ENCODE results near the gene ADPRHL1. TPM values are rescaled to one million over a fixed set of nuclear protein-coding genes. Genes with fewer than 3 reads are reported as not detected.
"Not testable (repeated sequence)": the region's sequence is repeated elsewhere in the genome, so short reads cannot be mapped to it uniquely, and the experiment has no call there.

ADPRHL1 gene
- total RNA-seq, 2 experiments from 2014 or later: 0.42 to 0.47 TPM

DNA sequence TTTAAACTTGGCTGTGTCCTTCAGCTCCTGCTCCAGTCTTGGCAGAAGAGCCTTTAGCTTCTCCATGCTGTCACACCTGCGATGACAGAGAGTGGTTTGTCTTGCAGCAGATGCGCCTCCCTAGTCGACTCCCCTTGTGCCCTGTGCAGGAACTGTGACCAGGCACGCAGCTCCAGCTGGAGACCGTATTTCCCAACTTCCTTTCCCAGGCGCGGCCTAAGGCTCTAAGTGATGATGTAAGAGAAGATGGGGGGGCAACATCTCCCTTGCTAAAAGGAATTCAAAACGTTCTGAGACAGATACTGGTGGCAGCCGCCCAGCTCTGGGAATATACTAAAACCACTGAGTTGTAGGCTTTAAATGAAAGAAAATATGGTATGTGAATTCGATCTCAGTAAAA lies 20.9 kb upstream of the ADPRHL1 start:
- Histone ChIP-seq H3K27ac (ENCODE audit: low read depth in 1 of 2, low read length in 2 of 2) (no peak overlapping the region), H3K36me3 (ENCODE audit: insufficient read depth, low read length) (peaks cover 23% of the 10 kb centered on the region), H3K27me3 (ENCODE audit: control insufficient read depth in 1 of 2, insufficient read depth in 2 of 2, low read length in 2 of 2) (no peaks in the 10 kb centered on the region), H3K9me3 (ENCODE audit: control insufficient read depth in 1 of 2, insufficient read depth in 1 of 2, low read length in 2 of 2) (no peaks in the 10 kb centered on the region), H3K4me3 (ENCODE audit: low read length) (no peak overlapping the region), H3K4me1 (ENCODE audit: insufficient read depth, low read length) (no peaks in the 10 kb centered on the region)
- TF ChIP-seq, protein P1, sequence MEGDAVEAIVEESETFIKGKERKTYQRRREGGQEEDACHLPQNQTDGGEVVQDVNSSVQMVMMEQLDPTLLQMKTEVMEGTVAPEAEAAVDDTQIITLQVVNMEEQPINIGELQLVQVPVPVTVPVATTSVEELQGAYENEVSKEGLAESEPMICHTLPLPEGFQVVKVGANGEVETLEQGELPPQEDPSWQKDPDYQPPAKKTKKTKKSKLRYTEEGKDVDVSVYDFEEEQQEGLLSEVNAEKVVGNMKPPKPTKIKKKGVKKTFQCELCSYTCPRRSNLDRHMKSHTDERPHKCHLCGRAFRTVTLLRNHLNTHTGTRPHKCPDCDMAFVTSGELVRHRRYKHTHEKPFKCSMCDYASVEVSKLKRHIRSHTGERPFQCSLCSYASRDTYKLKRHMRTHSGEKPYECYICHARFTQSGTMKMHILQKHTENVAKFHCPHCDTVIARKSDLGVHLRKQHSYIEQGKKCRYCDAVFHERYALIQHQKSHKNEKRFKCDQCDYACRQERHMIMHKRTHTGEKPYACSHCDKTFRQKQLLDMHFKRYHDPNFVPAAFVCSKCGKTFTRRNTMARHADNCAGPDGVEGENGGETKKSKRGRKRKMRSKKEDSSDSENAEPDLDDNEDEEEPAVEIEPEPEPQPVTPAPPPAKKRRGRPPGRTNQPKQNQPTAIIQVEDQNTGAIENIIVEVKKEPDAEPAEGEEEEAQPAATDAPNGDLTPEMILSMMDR (IDR thresholded peaks at IDR 0.05): no peak
- Mint-ChIP-seq H3K9me3 (no peaks in the 10 kb centered on the region), H3K4me3 (no peak overlapping the region), H3K27ac (no peak overlapping the region), H3K36me3 (ENCODE audit: low read depth) (peaks cover 75% of the 10 kb centered on the region), H3K27me3 (no peaks in the 10 kb centered on the region), H3K4me1 (ENCODE audit: low read depth) (no peaks in the 10 kb centered on the region)
- no peak for ATAC-seq (ENCODE audit: poor library complexity)
- intact Hi-C loops (cut with DNase I, micrococcal nuclease): no loop called here
- CTCF ChIA-PET: no interaction called here
- peak in 2 of 14 experiments; percentile 40 to 45 for DNase-seq
- POLR2A ChIA-PET: no interaction called here

DNA sequence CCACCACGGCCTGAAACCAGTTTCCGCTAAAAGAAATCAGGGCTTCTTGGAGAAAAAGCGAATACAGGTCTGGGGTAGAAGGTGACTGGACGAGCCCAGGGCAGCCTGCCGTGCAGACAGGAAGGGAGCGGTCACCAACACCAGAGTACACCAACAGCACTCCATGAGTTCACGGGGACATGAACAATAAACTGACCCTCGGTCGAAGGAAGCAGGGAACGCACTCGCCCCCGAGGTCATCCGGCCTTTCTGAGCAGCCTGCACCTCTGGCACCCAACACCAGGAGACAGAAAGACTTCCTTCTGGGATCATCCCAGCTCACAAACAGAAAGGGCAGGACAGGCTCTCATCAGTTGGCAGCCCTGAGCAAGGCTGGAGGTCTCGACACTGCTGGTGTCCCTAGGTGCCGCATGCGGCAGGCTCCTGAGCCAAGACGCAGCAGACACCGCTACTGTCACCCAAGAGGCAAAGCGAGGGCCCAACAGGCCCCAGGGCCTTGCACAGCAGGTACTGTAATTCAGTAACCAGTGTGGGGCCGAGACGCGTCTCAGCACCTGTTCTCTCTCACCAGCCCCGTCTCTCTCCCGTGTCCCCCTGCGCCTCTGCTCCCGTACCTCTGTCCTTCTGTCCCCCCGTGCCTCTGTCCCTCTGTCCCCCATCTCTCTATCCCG lies 19.2 kb upstream of the ADPRHL1 start:
- H3K4me1 ChIP-seq (ENCODE audit: insufficient read depth, low read length): no peaks in the 10 kb centered on the region
- intact Hi-C loops (cut with DNase I, micrococcal nuclease): loop anchor here in 1 of 2 experiments (1.0 kb wide), 1 partner anchor 16 kb away; no protein-coding TSS in a partner anchor
- DNase-seq: no peak
- Mint-ChIP-seq H3K36me3 (ENCODE audit: low read depth) (peaks cover 71% of the 10 kb centered on the region), H3K4me3 (no peak overlapping the region), H3K27me3 (no peaks in the 10 kb centered on the region), H3K4me1 (ENCODE audit: low read depth) (no peaks in the 10 kb centered on the region), H3K9me3 (no peaks in the 10 kb centered on the region), H3K27ac (no peak overlapping the region)
- no peak overlapping the region for H3K4me3 ChIP-seq (ENCODE audit: low read length)
- peaks cover 19% of the 10 kb centered on the region for H3K36me3 ChIP-seq (ENCODE audit: insufficient read depth, low read length)
- no peaks in the 10 kb centered on the region for H3K27me3 ChIP-seq (ENCODE audit: control insufficient read depth in 1 of 2, insufficient read depth in 2 of 2, low read length in 2 of 2)
- no peak overlapping the region for H3K27ac ChIP-seq (ENCODE audit: low read depth in 1 of 2, low read length in 2 of 2)
- ATAC-seq (ENCODE audit: poor library complexity): no peak
- POLR2A ChIA-PET: no interaction called here
- no peaks in the 10 kb centered on the region for H3K9me3 ChIP-seq (ENCODE audit: control insufficient read depth in 1 of 2, insufficient read depth in 1 of 2, low read length in 2 of 2)
- CTCF ChIA-PET: no interaction called here
- TF ChIP-seq, protein P1 (IDR thresholded peaks at IDR 0.05): no peak

DNA sequence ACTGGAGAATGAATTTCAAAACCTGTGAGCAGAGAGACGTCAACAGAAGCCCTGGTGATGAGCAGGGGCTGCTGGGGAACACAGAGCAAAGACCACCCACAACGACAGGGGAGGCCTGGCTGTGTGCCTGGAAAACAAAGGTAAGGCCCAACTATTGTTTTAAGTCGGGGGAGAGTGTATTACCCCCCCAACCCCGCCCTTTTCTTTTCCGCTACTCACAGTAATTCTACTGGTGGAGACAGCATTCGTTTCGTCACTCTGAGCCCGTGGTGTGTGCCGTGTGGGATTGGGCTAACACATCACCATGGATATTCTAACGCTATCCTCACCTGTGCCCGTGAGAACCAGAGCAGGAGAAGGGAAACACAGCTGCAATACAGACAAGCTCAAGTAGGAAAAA lies 18.6 kb upstream of the ADPRHL1 start:
- Histone ChIP-seq H3K4me1 (ENCODE audit: insufficient read depth, low read length) (no peaks in the 10 kb centered on the region), H3K36me3 (ENCODE audit: insufficient read depth, low read length) (peaks cover 24% of the 10 kb centered on the region), H3K9me3 (ENCODE audit: control insufficient read depth in 1 of 2, insufficient read depth in 1 of 2, low read length in 2 of 2) (no peaks in the 10 kb centered on the region), H3K27ac (ENCODE audit: low read depth in 1 of 2, low read length in 2 of 2) (no peak overlapping the region), H3K27me3 (ENCODE audit: control insufficient read depth in 1 of 2, insufficient read depth in 2 of 2, low read length in 2 of 2) (no peaks in the 10 kb centered on the region), H3K4me3 (ENCODE audit: low read length) (no peak overlapping the region)
- Mint-ChIP-seq H3K4me1 (ENCODE audit: low read depth) (no peaks in the 10 kb centered on the region), H3K9me3 (no peaks in the 10 kb centered on the region), H3K27me3 (no peaks in the 10 kb centered on the region), H3K36me3 (ENCODE audit: low read depth) (peaks cover 72% of the 10 kb centered on the region), H3K4me3 (no peak overlapping the region), H3K27ac (no peak overlapping the region)
- POLR2A ChIA-PET: no interaction called here
- TF ChIP-seq, protein P1 (IDR thresholded peaks at IDR 0.05): no peak
- intact Hi-C loops (cut with DNase I, micrococcal nuclease): no loop called here
- CTCF ChIA-PET: no interaction called here
- ATAC-seq (ENCODE audit: poor library complexity): no peak
- no peak for DNase-seq

DNA sequence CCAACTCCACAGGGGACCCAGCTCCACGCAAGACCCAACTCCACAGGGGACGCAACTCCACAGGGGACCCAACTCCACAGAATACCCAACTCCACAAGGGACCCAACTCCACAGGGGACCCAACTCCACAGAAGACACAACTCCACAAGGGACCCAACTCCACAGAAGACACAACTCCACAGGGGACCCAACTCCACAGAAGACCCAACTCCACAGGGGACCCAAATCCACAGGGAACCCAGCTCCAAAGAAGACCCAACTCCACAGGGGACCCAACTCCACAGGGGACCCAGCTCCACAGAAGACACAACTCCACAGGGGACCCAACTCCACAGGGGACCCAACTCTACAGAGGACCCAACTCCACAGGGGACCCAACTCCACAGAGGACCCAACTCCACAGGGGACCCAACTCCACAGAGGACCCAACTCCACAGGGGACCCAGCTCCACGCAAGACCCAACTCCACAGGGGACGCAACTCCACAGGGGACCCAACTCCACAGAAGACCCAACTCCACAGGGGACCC lies 17.4 kb upstream of the ADPRHL1 start:
- H3K36me3 Mint-ChIP-seq (ENCODE audit: low read depth): peaks cover 65% of the 10 kb centered on the region
- not testable (repeated sequence) for H3K9me3 Mint-ChIP-seq, H3K27ac Mint-ChIP-seq

More for the DNA sequence above, 17.4 kb upstream of the ADPRHL1 start:
- H3K4me1 Mint-ChIP-seq (ENCODE audit: low read depth); H3K27me3 Mint-ChIP-seq; H3K9me3 ChIP-seq (ENCODE audit: control insufficient read depth in 1 of 2, insufficient read depth in 1 of 2, low read length in 2 of 2); H3K27ac ChIP-seq (ENCODE audit: low read depth in 1 of 2, low read length in 2 of 2); H3K4me1 ChIP-seq (ENCODE audit: insufficient read depth, low read length); ATAC-seq (ENCODE audit: poor library complexity); H3K4me3 Mint-ChIP-seq; intact Hi-C loops (cut with DNase I, micrococcal nuclease); H3K4me3 ChIP-seq (ENCODE audit: low read length); POLR2A ChIA-PET; H3K27me3 ChIP-seq (ENCODE audit: control insufficient read depth in 1 of 2, insufficient read depth in 2 of 2, low read length in 2 of 2); CTCF ChIA-PET; DNase-seq: not testable (repeated sequence)
- H3K36me3 ChIP-seq (ENCODE audit: insufficient read depth, low read length): peaks cover 18% of the 10 kb centered on the region

All from CD4-positive, alpha-beta T cell (primary cell).